ENCODE data around the gene SMIM3. TPM values are rescaled to one million over a fixed set of nuclear protein-coding genes. Genes with fewer than 3 reads are reported as not detected.

Gene SMIM3
- total and polyA plus RNA-seq, 10 of the 15 experiments (the other 5 are each of a cell fraction or from before 2014, with no cell fraction given), result 1.0 to 14.3 (median 7.7) TPM

DNA sequence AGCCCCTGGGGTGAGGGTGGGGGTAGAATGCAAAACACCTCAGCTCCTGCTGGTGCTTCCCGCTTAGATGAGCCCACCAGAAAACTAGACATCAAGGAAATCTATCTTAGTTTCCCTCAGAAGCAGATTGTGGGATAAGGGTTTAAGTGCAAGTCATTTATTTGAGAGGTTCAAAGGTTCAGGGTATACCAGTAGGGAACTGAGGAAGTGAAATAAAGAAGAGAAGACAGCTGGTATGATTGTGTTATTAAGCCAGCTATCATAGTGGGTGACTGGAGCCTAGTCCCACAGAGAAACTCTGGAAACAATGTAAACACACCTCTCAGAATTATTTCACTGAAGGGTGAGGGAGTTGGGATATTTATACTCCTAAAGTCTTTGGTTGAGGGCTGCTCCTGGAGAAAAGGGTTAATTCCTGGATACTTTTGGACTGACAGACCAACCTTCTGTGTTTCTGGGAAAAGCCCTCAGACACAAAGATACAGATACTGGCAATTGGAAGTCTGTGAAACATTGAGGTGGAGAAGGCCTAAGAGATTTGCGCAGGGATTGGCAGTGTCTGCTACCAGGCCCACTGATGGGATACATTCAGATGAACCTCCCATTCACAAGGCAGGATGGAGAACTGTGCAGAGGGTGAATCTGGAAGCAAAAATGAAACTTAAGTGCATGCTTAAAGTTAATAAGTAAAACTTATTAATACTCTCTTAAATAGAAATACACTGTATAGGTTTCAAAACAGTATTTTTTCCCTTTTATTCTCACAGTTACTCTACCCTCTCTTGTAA lies 13.4 kb upstream of the SMIM3 start:
- POLR2A ChIA-PET, result no interaction called here
- Histone ChIP-seq H2AFZ (ENCODE audit: control insufficient read depth, low read depth, low read length) (no peak overlapping the region), H3K4me2 (ENCODE audit: control insufficient read depth, insufficient read depth) (no peak overlapping the region)

More for the DNA sequence above, 13.4 kb upstream of the SMIM3 start:
- Histone ChIP-seq H3K36me3 (ENCODE audit: control insufficient read depth in 2 of 2, insufficient read depth in 2 of 2, low read length in 1 of 2) (no peaks in the 10 kb centered on the region), H3K9ac (ENCODE audit: control insufficient read depth, insufficient read depth, low read length) (no peak overlapping the region), H3K27me3 (replicated peaks in 1 of 2; ENCODE audit: control insufficient read depth in 2 of 2, insufficient read depth in 2 of 2, low read length in 1 of 2) (no peaks in the 10 kb centered on the region), H3K4me3 (no peak overlapping the region), H3K4me1 (ENCODE audit: control insufficient read depth, insufficient read depth, low read length) (no peaks in the 10 kb centered on the region), H3K79me2 (ENCODE audit: control insufficient read depth, insufficient read depth, low read length) (no peaks in the 10 kb centered on the region), H4K20me1 (ENCODE audit: control insufficient read depth, insufficient read depth) (no peaks in the 10 kb centered on the region), H3K9me3 (replicated peaks; ENCODE audit: control insufficient read depth, insufficient read depth, low read length) (no peaks in the 10 kb centered on the region; the same call in 2 of the 3 replicates), H3K27ac (ENCODE audit: control insufficient read depth, insufficient read depth) (no peak overlapping the region)
- RAD21 ChIA-PET (ENCODE audit: unreplicated experiment), result no interaction called here
- CTCF ChIA-PET, result interaction anchor here (1.7 to 2.1 kb wide), 3 partner anchors 63 to 204 kb away, joined by 4 to 6 read pairs (median 5); partner anchors contain the start of gene RBM22
- SMC1A ChIA-PET (ENCODE audit: uncharacterized antibody, unreplicated experiment), result interaction anchor here (1.2 to 1.5 kb wide), 2 partner anchors 11 to 14 kb away, joined by 3 to 5 read pairs; no protein-coding TSS in a partner anchor
- TF ChIP-seq ZNF217 (IDR thresholded peaks at IDR 0.05) (no peak), BCL11A (IDR thresholded peaks at IDR 0.05; ENCODE audit: low read depth, low read length) (no peak), HDGF (IDR thresholded peaks at IDR 0.05) (no peak), MYB (IDR thresholded peaks at IDR 0.05; ENCODE audit: borderline replicate concordance, low read depth, low read length) (no peak), ZNF24 (IDR thresholded peaks at IDR 0.05) (no peak), JUND (IDR thresholded peaks at IDR 0.05; ENCODE audit: low read depth, low read length) (no peak), TAF1 (IDR thresholded peaks at IDR 0.05; ENCODE audit: borderline replicate concordance, low read depth, low read length) (no peak), EED (IDR thresholded peaks at IDR 0.05; ENCODE audit: low read depth) (no peak), SKIL (IDR thresholded peaks at IDR 0.05; ENCODE audit: low read depth, poor library complexity, severe bottlenecking) (no peak), YY1 (IDR thresholded peaks at IDR 0.05; ENCODE audit: low read depth, low read length) (no peak), ATF7 (IDR thresholded peaks at IDR 0.05; ENCODE audit: low read depth) (no peak), YBX1 (IDR thresholded peaks at IDR 0.05) (no peak), KLF5 (IDR thresholded peaks at IDR 0.05; ENCODE audit: partially characterized antibody) (no peak), KAT2A (conservative IDR thresholded peaks at IDR 0.05; ENCODE audit: control insufficient read depth, low read depth, low read length) (no peak), MLLT1 (IDR thresholded peaks at IDR 0.05) (no peak), PAX5 (IDR thresholded peaks at IDR 0.05; ENCODE audit: borderline replicate concordance, low read depth, low read length) (no peak)
- TF ChIP-seq, protein P1, sequence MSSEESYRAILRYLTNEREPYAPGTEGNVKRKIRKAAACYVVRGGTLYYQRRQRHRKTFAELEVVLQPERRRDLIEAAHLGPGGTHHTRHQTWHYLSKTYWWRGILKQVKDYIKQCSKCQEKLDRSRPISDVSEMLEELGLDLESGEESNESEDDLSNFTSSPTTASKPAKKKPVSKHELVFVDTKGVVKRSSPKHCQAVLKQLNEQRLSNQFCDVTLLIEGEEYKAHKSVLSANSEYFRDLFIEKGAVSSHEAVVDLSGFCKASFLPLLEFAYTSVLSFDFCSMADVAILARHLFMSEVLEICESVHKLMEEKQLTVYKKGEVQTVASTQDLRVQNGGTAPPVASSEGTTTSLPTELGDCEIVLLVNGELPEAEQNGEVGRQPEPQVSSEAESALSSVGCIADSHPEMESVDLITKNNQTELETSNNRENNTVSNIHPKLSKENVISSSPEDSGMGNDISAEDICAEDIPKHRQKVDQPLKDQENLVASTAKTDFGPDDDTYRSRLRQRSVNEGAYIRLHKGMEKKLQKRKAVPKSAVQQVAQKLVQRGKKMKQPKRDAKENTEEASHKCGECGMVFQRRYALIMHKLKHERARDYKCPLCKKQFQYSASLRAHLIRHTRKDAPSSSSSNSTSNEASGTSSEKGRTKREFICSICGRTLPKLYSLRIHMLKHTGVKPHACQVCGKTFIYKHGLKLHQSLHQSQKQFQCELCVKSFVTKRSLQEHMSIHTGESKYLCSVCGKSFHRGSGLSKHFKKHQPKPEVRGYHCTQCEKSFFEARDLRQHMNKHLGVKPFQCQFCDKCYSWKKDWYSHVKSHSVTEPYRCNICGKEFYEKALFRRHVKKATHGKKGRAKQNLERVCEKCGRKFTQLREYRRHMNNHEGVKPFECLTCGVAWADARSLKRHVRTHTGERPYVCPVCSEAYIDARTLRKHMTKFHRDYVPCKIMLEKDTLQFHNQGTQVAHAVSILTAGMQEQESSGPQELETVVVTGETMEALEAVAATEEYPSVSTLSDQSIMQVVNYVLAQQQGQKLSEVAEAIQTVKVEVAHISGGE (CRISPR knock-in tag; IDR thresholded peaks at IDR 0.05), result no peak
- FAIRE-seq (no peak), ATAC-seq (no peak), DNase-seq (ENCODE audit: low read depth, low spot score) (no peak)
- in situ Hi-C loops (cut with MboI), result no loop called here
- no TSS peak for BruUV-seq (replicated peaks)
- 83% methylated on average over 2 of the region's 2 CpGs for whole genome bisulfite sequencing (ENCODE audit: insufficient coverage, insufficient replicate concordance, low lambda C conversion rate, missing lambda C conversion rate)
- intact Hi-C loops (cut with micrococcal nuclease; ENCODE audit: unreplicated experiment), result no loop called here

Measured in GM12878 (cell line).